Medulla oblongata (tissue), 1 donor: ENCODE data around the gene NCAPG2.

Source experiments
- DNase-seq: peaks from one replicate; pipeline ENCODE4 v3.0.0-alpha.2; 2015; ENCODE audit errors: extremely low spot score

Gene NCAPG2

DNA sequence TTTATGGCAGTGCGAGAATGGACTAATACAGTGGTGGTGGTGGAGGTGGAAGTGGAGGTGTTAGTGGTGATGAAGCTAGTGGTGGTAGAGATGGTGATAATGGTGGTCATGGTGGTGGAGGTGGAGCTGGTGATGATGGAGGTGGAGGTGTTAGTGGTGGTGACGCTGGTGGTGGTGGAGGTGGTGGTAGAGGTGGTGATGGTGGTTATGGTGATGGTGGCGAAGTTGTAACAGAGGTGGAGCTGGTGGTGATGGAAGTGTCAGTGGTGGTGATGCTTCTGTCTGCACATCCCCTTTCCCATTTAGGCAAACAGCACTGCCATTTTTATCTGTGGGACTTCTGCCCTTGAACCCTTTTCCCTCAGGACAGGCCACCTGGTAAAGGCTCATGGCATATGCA is 109.5 kb downstream of the NCAPG2 start:
- peak; percentile 38 for DNase-seq

DNA sequence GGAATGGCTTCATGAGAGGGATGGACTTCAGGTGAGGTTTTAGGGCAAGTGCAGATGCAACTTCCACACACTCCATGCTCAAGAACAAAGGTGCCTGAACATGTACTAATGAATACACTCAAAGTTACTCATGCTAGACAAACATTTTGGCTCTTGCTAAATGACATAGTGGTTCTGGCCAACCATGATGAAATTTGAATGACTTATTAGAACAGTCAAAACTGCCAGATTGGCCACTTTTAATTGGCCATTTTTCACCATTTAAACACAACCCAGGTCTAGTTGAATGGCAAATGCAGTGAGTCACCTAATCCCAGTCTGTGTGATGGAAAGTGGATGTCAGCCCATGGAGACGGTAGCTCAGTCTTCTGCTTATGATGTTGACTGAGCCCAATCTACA is 112.1 kb downstream of the NCAPG2 start:
- DNase-seq, result no peak

- no peak for DNase-seq
Measured at GRCh38 chr7:158591944-158592343, 112.7 kb downstream of the NCAPG2 start.

DNA sequence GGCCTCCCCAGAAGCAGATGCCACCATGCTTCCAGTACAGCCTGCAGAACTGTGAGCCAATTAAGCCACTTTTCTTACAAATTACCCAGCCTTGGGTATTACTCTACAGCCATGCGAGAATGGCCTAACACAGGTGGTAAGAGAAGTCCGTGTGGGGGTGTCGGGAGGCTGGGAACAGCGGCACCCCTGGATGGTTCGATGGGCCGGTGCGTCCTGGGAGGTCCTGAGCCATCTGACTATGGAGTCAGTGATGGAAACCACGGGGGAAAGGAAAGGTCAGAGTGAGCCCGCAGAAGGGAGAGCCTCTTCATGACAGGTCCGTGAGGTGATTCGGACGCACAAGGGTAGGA is 114.4 kb downstream of the NCAPG2 start:
- no peak for DNase-seq

DNA sequence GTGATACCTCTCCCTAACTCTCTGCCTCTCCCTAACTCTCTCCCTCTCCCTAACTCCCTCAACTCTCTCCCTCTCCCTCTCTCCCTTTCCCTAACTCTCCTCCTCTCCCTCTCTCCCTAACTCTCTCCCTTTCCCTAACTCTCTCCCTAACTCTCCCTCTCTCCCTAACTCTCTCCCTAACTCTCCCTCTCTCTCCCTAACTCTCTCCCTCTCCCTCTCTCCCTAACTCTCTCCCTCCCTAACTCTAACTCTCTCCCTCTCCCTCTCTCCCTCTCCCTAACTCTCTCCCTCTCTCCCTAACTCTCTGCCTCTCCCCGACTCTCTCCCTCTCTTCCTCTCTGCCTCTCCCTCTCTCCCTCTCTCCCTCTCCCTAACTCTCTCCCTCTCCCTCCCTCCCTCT is 115.0 kb downstream of the NCAPG2 start:
- no peak for DNase-seq

- no peak for DNase-seq
Measured at GRCh38 chr7:158588878-158589442, 115.6 kb downstream of the NCAPG2 start.

DNA sequence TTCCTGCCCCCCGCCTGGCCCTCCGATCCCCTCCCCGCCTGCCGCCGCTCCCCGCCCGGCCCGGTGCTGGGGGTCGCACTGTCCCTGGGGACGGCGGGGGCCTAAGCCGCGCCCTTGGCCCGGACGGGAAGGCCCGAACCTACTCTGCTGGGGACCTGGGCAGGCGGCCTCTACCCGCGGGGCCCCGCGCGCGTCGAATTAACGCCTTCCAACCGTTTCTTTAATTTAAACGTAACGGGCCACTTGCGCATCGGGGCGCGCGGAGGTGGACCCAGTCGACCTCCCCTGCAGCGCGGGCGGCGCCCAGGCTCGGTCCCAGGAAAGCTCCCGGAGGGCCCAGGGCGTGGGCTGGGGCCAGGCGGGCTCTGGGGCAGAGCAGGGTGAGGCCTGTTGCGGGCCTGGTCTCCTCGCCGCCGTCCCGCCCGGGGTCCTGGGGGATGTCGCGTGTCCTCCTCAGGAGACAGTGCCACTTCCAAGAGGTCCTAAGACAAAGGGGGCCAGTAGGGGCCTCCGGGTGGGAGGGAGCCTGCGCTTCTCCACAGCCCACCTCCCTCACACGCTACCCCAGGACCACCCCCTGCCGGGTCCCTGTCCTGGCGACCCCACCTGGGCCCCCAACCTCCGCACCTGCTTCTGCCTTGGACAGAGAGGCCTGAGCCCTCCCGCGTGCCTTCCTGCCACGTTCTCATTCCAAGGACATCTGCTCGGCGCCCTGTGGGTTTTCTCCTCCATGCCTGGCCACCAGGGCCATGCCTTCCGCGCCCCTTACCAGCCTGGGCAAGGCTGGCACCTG is 116.3 kb downstream of the NCAPG2 start:
- no peak for DNase-seq

DNA sequence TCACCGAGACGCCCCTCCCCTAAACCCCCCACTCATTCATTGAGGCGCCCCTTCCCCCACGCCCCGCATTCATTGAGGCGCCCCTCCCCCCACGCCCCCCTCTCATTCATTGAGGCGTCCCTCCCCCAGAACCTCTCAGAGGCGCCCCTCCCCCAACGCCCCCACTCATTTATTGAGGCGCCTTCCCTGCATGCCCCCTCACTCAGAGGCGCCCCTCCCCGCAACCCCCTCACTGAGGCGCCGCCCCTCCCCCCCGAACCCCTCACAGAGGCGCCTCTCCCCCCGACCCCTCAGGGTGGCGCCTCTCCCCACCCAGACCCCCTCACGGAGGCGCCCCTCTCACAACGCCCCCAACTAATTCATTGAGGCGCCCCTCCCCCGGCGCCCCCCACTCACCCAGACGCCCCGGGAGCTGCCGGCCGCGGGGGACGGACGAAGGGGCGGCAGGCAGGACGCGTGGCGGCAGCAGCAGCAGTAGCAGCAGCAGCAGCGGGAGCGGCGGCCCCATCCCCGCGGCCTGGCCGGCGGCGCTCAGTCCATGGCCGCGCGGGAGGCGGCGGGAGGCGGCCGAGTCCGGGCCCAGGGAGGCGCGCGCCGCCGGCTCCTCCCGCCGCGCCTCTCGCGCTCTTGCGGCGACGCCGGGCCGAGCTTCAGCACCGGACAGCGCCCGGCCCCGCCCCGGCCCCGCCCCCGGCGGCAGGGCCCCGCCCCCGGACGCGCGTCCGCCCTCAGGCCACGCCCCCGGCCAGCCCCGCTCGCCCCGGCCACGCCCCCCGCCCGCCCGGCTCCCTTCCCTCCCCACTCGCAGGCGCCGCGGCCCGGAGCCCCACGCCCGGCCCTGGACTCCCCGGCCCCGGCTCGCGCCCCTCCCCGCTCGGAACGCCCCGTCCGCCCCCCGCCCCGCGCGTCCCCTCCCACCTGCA is 117.2 kb downstream of the NCAPG2 start, which contains the start of gene PTPRN2:
TSS of gene PTPRN2 (minus strand) at position 662 of the 923 bp plus-strand sequence.
- DNase-seq, result peak; percentile 41

DNA sequence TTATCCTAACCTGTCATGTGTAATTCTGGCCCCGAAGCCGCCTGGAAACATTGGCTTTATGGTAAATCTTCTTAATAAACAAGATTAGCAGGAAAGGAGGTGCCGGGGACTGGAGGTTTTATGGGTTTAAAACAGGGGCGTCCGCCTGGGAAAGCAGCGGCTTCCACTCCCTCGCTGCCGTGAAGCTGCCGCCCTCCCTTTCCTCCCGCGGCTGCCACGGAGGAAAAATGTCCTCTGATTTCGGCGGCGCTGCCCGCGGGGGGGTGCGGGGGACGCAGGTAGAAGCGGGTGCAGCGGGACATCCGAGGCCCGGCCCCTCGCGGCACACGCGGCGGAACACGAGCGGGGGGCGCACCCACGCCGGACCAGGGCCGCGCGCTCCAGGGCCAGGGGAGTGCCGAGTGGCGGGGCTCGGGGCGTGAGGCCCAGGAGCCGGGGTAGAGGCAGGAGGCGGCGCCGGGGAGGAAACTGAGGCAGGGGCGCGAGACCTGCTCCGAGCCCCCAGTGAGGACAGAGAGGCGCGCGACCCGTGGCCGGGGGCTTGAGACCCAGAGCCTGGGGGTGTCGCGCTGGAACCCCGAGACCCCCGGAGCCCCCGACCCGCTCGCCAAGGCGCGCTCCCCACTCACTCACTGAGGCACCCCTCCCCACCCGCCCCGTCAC is 118.0 kb downstream of the NCAPG2 start:
- no peak for DNase-seq

- no peak for DNase-seq
Measured at GRCh38 chr7:158585721-158586498, 118.7 kb downstream of the NCAPG2 start.

DNA sequence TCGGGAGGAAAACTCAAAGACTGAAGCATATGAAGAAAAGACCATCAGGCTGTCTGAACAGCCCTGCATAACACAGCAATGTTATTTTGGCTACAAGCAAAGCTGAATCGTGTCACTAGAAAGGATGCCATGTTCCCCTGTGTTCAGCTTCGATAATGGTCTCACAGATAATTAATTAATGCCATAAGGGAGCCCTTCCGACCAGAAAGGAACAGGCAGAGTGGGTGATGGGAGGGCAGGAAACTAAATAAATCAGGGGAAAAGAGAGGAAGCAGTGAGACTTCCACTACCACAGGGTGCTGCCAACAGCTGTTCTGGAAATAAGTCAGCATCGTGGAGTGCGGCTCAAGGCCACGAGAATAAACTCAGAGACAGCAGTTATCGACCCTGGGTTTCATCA is 120.2 kb downstream of the NCAPG2 start:
- DNase-seq, result no peak

DNA sequence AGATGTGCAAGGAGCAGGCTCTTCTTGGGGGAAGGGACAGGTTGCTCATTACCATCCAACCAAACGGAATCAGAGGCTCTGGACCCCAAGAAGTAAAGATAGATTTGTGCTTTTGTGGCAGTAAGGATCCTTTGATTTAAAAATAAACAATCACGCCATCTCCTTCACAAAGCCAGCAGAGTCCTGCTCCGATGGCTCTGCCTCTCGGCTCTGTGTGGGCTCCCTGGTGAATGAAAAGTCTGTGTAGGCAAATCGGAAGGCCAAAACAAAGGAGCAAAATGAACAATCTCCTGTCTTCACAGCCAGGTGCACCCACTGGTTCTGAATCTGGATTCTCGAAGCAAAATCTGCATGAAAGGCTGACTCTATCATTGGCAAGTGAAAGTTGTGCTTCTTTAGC is 120.8 kb downstream of the NCAPG2 start:
- DNase-seq, result no peak

DNA sequence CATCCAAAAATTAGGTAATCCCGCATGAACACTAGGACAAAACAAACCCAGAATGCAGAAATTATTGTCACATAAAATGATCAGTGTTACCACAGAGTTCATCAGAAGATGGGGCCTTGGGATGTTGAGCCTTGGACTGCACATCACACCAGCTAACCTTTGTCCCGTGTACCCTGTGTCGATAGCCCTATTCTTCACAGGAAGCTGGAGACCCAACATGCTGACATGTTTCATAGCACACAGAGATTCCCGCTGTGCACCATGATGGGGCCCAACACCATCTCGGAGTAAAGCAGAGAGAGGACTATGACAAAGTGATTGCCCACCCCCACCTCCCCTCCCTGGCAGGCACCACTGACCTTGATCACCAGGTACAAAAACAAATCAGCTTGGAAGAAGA is 121.5 kb downstream of the NCAPG2 start:
- no peak for DNase-seq

DNA sequence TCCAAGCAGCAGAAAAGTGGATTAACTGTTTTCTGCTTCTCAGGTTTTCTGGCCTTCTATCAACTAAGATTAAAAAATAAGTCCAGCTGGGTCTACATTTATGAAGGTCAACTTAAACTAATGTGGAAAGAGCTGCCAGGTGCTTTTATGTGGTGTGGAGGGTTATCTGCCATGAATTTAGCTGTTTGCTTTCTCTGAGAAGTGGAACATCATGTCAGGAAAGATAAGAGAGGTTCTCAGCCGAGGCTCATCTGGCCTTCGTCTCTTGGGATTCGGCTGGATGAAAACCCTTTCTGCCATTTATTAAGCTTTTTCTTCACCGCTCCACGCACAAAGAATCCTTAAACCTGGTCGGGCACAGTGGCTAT is 122.5 kb downstream of the NCAPG2 start:
- no peak for DNase-seq

DNA sequence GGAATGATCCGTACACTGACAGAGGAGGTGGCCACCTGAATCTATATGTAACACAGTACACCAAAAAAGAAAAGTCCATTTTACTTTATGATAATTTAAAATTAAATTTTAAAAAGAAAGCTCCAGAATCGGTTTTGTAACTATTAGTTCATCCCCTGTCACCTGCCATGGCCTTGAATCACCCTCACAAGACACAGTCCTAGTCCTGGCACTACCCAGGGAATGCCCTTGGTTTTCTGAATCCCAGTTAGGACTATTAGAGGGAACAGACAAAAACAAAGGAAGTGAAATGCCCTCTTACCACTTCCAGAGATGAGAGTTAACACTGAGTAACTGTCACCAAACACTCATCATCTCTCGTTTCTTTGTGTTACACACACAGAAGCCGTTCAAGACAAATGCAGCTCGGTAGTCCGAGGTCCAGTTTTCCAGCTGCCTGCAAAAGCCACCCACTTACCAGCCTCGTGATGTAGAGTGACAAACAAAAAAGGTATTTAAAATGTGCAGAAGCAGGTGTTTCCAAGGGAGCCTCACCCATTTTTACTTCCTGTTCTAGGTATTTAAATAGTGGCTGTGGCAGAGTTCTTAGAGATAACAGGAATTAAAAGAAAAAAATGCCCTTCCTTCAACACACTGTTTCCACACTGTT is 123.0 kb downstream of the NCAPG2 start:
- DNase-seq, result no peak
